Kidney (tissue), 14 donors: ENCODE data around the gene ARHGAP23. TPM values are rescaled to one million over a fixed set of nuclear protein-coding genes. Genes with fewer than 3 reads are reported as not detected.

ENCODE experiments used
- DNase-seq, 5 donors: peaks; one replicate each; pipeline ENCODE4 v3.0.0-alpha.2; 2013 to 2020
- FAIRE-seq: peaks from 2 replicates; lab custom pipeline; 2012; peaks lifted over from hg19 to GRCh38; lab: Jason Lieb, UNC
- H3K27ac ChIP-seq, 2 donors: one replicate each; pipeline ENCODE4 v1.7.0; 2013; ENCODE audit warnings: low read depth in 2 of 2, low read length in 2 of 2, inconsistent platforms in 1 of 2
- H3K27me3 ChIP-seq: one replicate; pipeline ENCODE4 v1.7.1; 2013; ENCODE audit warnings: low read length, inconsistent platforms; ENCODE audit not compliant: control insufficient read depth, insufficient read depth
- H3K36me3 ChIP-seq, 3 donors: one replicate each; pipeline versions ENCODE4 v1.7.0 to v1.7.1; 2013; ENCODE audit warnings: low read length in 3 of 3, control low read depth in 1 of 3, inconsistent platforms in 1 of 3; ENCODE audit not compliant: insufficient read depth in 3 of 3, control insufficient read depth in 2 of 3
- H3K4me1 ChIP-seq, 3 donors: one replicate each; pipeline versions ENCODE4 v1.7.0 to v1.7.1; 2013; ENCODE audit warnings: low read length in 3 of 3, inconsistent platforms in 1 of 3, low read depth in 1 of 3; ENCODE audit not compliant: control insufficient read depth in 2 of 3, insufficient read depth in 2 of 3
- H3K4me3 ChIP-seq, 3 donors: one replicate each; pipeline versions ENCODE4 v1.7.0 to v1.8.1; 2013; ENCODE audit warnings: low read length in 3 of 3, control low read depth in 1 of 3, inconsistent platforms in 1 of 3
- H3K9ac ChIP-seq, 3 donors: one replicate each; pipeline versions ENCODE4 v1.7.0 to v1.7.1; 2013; ENCODE audit warnings: low read length in 3 of 3, control low read depth in 1 of 3, inconsistent platforms in 1 of 3
- H3K9me3 ChIP-seq, 3 donors: one replicate each; pipeline versions ENCODE4 v1.7.0 to v1.7.1; 2013; ENCODE audit warnings: low read length in 3 of 3, control low read depth in 1 of 3, inconsistent platforms in 1 of 3; ENCODE audit not compliant: control insufficient read depth in 2 of 3, insufficient read depth in 1 of 3
- intact Hi-C: fragments of 100-400 bp; cut with DNase I; formaldehyde crosslinking; loops from one replicate; pipeline ENCODE4 v1.11.1; 2022
- polyA plus RNA-seq: library from polyadenylated mRNA; stranded (reverse); fragments of 350-450 nt; fragmentation: Illumina TruSeq; extraction: RNeasy Lipid Tissue Mini Kit (QIAGEN cat#74804); gene quantifications from one replicate; pipeline ENCODE4 v1.2.3, GENCODE V29; 2014; ENCODE audit warnings: low read depth, low replicate concordance; ENCODE audit not compliant: insufficient read depth
- total RNA-seq: library from RNA; stranded (reverse); fragmentation: NEBNext Ultra II Directional; extraction: Animal tissue kit (Norgen Biotek cat#: 25700); gene quantifications from one replicate; pipeline ENCODE4 v1.2.1, GENCODE V29; 2021
- TF ChIP-seq, protein P1 (sequence below): IDR thresholded peaks from 3 replicates; pipeline ENCODE4 v1.5.1; 2012; ENCODE audit warnings: mild to moderate bottlenecking, moderate library complexity, borderline replicate concordance; ENCODE audit not compliant: insufficient read depth; ENCODE audit errors: extremely low read depth
- donor health status: control.
- donor health status: control.
- donor health status: control.
- donor health status: control.
- donor health status: control.
- donor health status: DM: yes; HTN: yes; CAD: no.
- donor health status: Normal renal cell carcinoma (clear cell type).

Gene ARHGAP23
- total and polyA plus RNA-seq, 2 donors from 2014 or later = 7.6 to 53.8 TPM

GRCh38 chr17:38444151-38444550 is 15.9 kb downstream of the ARHGAP23 start:
- Histone ChIP-seq H3K36me3 (no peaks in the 10 kb centered on the region), H3K9me3 (no peaks in the 10 kb centered on the region), H3K4me3 (no peak overlapping the region), H3K4me1 (peaks cover 0 to 8% (median 0%) of the 10 kb centered on the region in 3 donors), H3K27me3 (no peaks in the 10 kb centered on the region), H3K9ac (no peak overlapping the region), H3K27ac (no peak overlapping the region)
- FAIRE-seq (no peak), DNase-seq (peak; percentile 79 to 88 (median 85))
- intact Hi-C loops = no loop called here
- TF ChIP-seq, protein P1, sequence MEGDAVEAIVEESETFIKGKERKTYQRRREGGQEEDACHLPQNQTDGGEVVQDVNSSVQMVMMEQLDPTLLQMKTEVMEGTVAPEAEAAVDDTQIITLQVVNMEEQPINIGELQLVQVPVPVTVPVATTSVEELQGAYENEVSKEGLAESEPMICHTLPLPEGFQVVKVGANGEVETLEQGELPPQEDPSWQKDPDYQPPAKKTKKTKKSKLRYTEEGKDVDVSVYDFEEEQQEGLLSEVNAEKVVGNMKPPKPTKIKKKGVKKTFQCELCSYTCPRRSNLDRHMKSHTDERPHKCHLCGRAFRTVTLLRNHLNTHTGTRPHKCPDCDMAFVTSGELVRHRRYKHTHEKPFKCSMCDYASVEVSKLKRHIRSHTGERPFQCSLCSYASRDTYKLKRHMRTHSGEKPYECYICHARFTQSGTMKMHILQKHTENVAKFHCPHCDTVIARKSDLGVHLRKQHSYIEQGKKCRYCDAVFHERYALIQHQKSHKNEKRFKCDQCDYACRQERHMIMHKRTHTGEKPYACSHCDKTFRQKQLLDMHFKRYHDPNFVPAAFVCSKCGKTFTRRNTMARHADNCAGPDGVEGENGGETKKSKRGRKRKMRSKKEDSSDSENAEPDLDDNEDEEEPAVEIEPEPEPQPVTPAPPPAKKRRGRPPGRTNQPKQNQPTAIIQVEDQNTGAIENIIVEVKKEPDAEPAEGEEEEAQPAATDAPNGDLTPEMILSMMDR = peak; percentile 86

GRCh38 chr17:38447502-38448085 is 19.3 kb downstream of the ARHGAP23 start:
- peaks cover 0 to 23% (median 0%) of the 10 kb centered on the region in 3 donors for H3K4me1 ChIP-seq
- TF ChIP-seq, protein P1 = no peak
- no peak overlapping the region for H3K9ac ChIP-seq
- no peaks in the 10 kb centered on the region for H3K27me3 ChIP-seq
- H3K4me3 ChIP-seq = no peak overlapping the region
- H3K9me3 ChIP-seq = no peaks in the 10 kb centered on the region
- FAIRE-seq (no peak), DNase-seq (no peak)
- no peaks in the 10 kb centered on the region for H3K36me3 ChIP-seq
- H3K27ac ChIP-seq = peak overlapping the region; percentile 5 to 69
- intact Hi-C loops = no loop called here

GRCh38 chr17:38448208-38448771 is 20.0 kb downstream of the ARHGAP23 start:
- no peaks in the 10 kb centered on the region for H3K27me3 ChIP-seq
- intact Hi-C loops = no loop called here
- no peaks in the 10 kb centered on the region for H3K9me3 ChIP-seq
- H3K4me3 ChIP-seq = no peak overlapping the region
- DNase-seq = no peak
- TF ChIP-seq, protein P1 = no peak
- no peaks in the 10 kb centered on the region for H3K36me3 ChIP-seq
- peaks cover 0 to 29% (median 3%) of the 10 kb centered on the region in 3 donors for H3K4me1 ChIP-seq
- H3K27ac ChIP-seq = peak overlapping the region in 1 of 2 donors; percentile 69
- H3K9ac ChIP-seq = no peak overlapping the region
- no peak for FAIRE-seq
